GM12864 (cell line): ENCODE measurements around the gene DNAJB14.

Experiments
- DNase-seq: peaks from one replicate; pipeline ENCODE4 v3.0.0-alpha.2; 2011; ENCODE audit warnings: low read depth
- H3K4me3 ChIP-seq: 2 replicates; pipeline ENCODE4 v1.5.1; 2011; ENCODE audit warnings: mild to moderate bottlenecking, low read depth, low read length, control low read depth
- TF ChIP-seq, protein P1 (sequence below): IDR thresholded peaks from 2 replicates; pipeline ENCODE4 v1.5.1; 2011; ENCODE audit warnings: low read depth, mild to moderate bottlenecking, moderate library complexity, low read length, control low read depth, inconsistent platforms; ENCODE audit errors: missing control alignments

DNAJB14 gene

GRCh38 chr4:99946356-99947189, at the start of gene DNAJB14:
Gene DNAJB14 (minus strand): TSS chr4:99946618. CDS start chr4:99946571, 47 bp downstream.
- TF ChIP-seq, protein P1, sequence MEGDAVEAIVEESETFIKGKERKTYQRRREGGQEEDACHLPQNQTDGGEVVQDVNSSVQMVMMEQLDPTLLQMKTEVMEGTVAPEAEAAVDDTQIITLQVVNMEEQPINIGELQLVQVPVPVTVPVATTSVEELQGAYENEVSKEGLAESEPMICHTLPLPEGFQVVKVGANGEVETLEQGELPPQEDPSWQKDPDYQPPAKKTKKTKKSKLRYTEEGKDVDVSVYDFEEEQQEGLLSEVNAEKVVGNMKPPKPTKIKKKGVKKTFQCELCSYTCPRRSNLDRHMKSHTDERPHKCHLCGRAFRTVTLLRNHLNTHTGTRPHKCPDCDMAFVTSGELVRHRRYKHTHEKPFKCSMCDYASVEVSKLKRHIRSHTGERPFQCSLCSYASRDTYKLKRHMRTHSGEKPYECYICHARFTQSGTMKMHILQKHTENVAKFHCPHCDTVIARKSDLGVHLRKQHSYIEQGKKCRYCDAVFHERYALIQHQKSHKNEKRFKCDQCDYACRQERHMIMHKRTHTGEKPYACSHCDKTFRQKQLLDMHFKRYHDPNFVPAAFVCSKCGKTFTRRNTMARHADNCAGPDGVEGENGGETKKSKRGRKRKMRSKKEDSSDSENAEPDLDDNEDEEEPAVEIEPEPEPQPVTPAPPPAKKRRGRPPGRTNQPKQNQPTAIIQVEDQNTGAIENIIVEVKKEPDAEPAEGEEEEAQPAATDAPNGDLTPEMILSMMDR = no peak
- DNase-seq = peak; percentile 62
- peak within 1 kb of the TSS; percentile 95 for H3K4me3 ChIP-seq

GRCh38 chr4:99991741-99992140, 45.3 kb upstream of the DNAJB14 start:
- TF ChIP-seq, protein P1 = no peak
- H3K4me3 ChIP-seq = no peak overlapping the region
- no peak for DNase-seq

- H3K4me3 ChIP-seq = no peak overlapping the region
- TF ChIP-seq, protein P1 = no peak
- no peak for DNase-seq
Observed at GRCh38 chr4:99987681-99988080, 41.3 kb upstream of the DNAJB14 start.

- DNase-seq = no peak
- H3K4me3 ChIP-seq = no peak overlapping the region
- TF ChIP-seq, protein P1 = no peak
Observed at GRCh38 chr4:99986792-99987191, 40.4 kb upstream of the DNAJB14 start.

- H3K4me3 ChIP-seq = no peak overlapping the region
- no peak for DNase-seq
- TF ChIP-seq, protein P1 = no peak
Observed at GRCh38 chr4:99983289-99983943, 37.0 kb upstream of the DNAJB14 start.

DNA sequence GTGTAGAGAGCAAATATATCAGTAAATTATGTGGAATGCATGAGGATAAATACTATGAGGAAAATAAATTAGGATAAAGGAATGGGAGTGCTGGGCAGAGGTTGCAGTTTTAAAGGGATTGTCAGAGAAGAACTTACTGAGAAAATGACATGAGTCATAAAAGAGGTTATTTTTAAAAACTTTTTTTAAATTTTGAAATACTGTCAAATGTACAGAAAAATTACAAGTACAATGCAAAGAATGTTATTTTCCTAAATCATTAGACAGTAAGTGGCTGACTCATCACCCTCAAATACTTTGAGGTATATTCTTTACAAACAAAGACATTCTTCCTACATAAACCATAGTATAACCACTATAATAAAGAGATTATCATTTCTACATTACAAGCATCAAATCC, 33.5 kb upstream of the DNAJB14 start:
- no peak overlapping the region for H3K4me3 ChIP-seq
- DNase-seq = no peak
- TF ChIP-seq, protein P1 = no peak
